HEK293 (cell line): ENCODE data around the gene CORO6.
A peak's percentile ranks its signal among the peaks of the same experiment; 100 is the strongest.

Source experiments
- GLI2 ChIP-seq: fragments of 450-650 bp; formaldehyde crosslinking; IDR thresholded peaks from 2 replicates; pipeline ENCODE4; 2017; ENCODE audit warnings: missing biosample characterization, missing genetic modification characterization, low read depth, borderline replicate concordance
- HOXA7 ChIP-seq: sonication (generic); formaldehyde crosslinking; IDR thresholded peaks from 2 replicates; pipeline ENCODE4 v1.8.1; 2022; ENCODE audit warnings: missing genetic modification reagents, borderline replicate concordance
- TRIM28 ChIP-seq: IDR thresholded peaks from 2 replicates; pipeline ENCODE4 v1.6.1; 2011; ENCODE audit warnings: low read length, control low read depth, borderline replicate concordance
- ZEB2 ChIP-seq: fragments of 450-650 bp; formaldehyde crosslinking; IDR thresholded peaks from 2 replicates; pipeline ENCODE4 v1.5.1; 2016; ENCODE audit warnings: missing biosample characterization, missing genetic modification characterization
- ZFP37 ChIP-seq: fragments of 450-650 bp; formaldehyde crosslinking; IDR thresholded peaks from 2 replicates; pipeline ENCODE4 v1.5.1; 2016; ENCODE audit warnings: missing biosample characterization, missing genetic modification characterization
- ZNF10 ChIP-seq: fragments of 450-650 bp; formaldehyde crosslinking; IDR thresholded peaks from 2 replicates; pipeline ENCODE4 v1.5.1; 2017; ENCODE audit warnings: missing biosample characterization, missing genetic modification characterization
- ZNF114 ChIP-seq: fragments of 450-650 bp; formaldehyde crosslinking; IDR thresholded peaks from 2 replicates; pipeline ENCODE4 v1.5.0; 2017; ENCODE audit warnings: missing biosample characterization, missing genetic modification characterization
- ZNF133 ChIP-seq: fragments of 450-650 bp; formaldehyde crosslinking; IDR thresholded peaks from 2 replicates; pipeline ENCODE4 v1.5.1; 2016; ENCODE audit warnings: missing biosample characterization, missing genetic modification characterization
- ZNF2 ChIP-seq: fragments of 450-650 bp; formaldehyde crosslinking; IDR thresholded peaks from 2 replicates; pipeline ENCODE4 v1.5.1; 2016; ENCODE audit warnings: missing biosample characterization, missing genetic modification characterization
- ZNF335 ChIP-seq: fragments of 450-650 bp; formaldehyde crosslinking; conservative IDR thresholded peaks from 2 replicates; pipeline ENCODE4 v1.5.1; 2016; ENCODE audit warnings: missing biosample characterization, missing genetic modification characterization
- ZNF426 ChIP-seq: fragments of 450-650 bp; formaldehyde crosslinking; IDR thresholded peaks from 2 replicates; pipeline ENCODE4 v1.5.1; 2017; ENCODE audit warnings: missing biosample characterization, missing genetic modification characterization, mild to moderate bottlenecking, inconsistent platforms, moderate library complexity
- ZNF514 ChIP-seq: fragments of 450-650 bp; formaldehyde crosslinking; IDR thresholded peaks from 2 replicates; pipeline ENCODE4 v1.5.1; 2016; ENCODE audit warnings: missing biosample characterization, missing genetic modification characterization
- ZNF529 ChIP-seq: fragments of 450-650 bp; formaldehyde crosslinking; IDR thresholded peaks from 2 replicates; pipeline ENCODE4 v1.5.1; 2017; ENCODE audit warnings: missing genetic modification characterization, missing biosample characterization; ENCODE audit not compliant: insufficient replicate concordance
- ZNF544 ChIP-seq: fragments of 450-650 bp; formaldehyde crosslinking; IDR thresholded peaks from 2 replicates; pipeline ENCODE4 v1.5.0; 2017; ENCODE audit warnings: missing biosample characterization, missing genetic modification characterization
- ZNF555 ChIP-seq: fragments of 450-650 bp; formaldehyde crosslinking; conservative IDR thresholded peaks from 2 replicates; pipeline ENCODE4 v1.5.1; 2017; ENCODE audit warnings: missing biosample characterization, mild to moderate bottlenecking, missing genetic modification characterization, inconsistent platforms
- ZNF561 ChIP-seq: fragments of 450-650 bp; IDR thresholded peaks from 2 replicates; pipeline ENCODE4 v1.5.1; 2018; ENCODE audit warnings: missing biosample characterization, missing genetic modification characterization, borderline replicate concordance
- ZNF596 ChIP-seq: fragments of 450-650 bp; IDR thresholded peaks from 2 replicates; pipeline ENCODE4 v1.5.0; 2018; ENCODE audit warnings: missing biosample characterization, mild to moderate bottlenecking, missing genetic modification characterization, moderate library complexity
- ZNF626 ChIP-seq: fragments of 450-650 bp; sonication (Bioruptor Pico); formaldehyde crosslinking; IDR thresholded peaks from 2 replicates; pipeline ENCODE4 v1.5.1; 2018; ENCODE audit warnings: missing biosample characterization, missing genetic modification characterization, inconsistent platforms
- ZNF677 ChIP-seq: fragments of 450-650 bp; IDR thresholded peaks from 2 replicates; pipeline ENCODE4 v1.5.0; 2018; ENCODE audit warnings: missing biosample characterization, mild to moderate bottlenecking, missing genetic modification characterization, moderate library complexity
- ZNF707 ChIP-seq: fragments of 450-650 bp; formaldehyde crosslinking; IDR thresholded peaks from 2 replicates; pipeline ENCODE4 v1.5.1; 2016; ENCODE audit warnings: missing biosample characterization, missing genetic modification characterization
- ZNF747 ChIP-seq: fragments of 450-650 bp; formaldehyde crosslinking; IDR thresholded peaks from 2 replicates; pipeline ENCODE4 v1.5.1; 2016; ENCODE audit warnings: missing biosample characterization, missing genetic modification characterization
- ZNF768 ChIP-seq: fragments of 450-650 bp; formaldehyde crosslinking; IDR thresholded peaks from 2 replicates; pipeline ENCODE4 v1.5.1; 2018; ENCODE audit warnings: missing biosample characterization, mild to moderate bottlenecking, missing genetic modification characterization
- ZSCAN23 ChIP-seq: fragments of 450-650 bp; formaldehyde crosslinking; IDR thresholded peaks from 2 replicates; pipeline ENCODE4 v1.5.1; 2016; ENCODE audit warnings: missing biosample characterization, missing genetic modification characterization
- TF ChIP-seq, protein P1 (sequence below): fragments of 450-650 bp; formaldehyde crosslinking; IDR thresholded peaks from 2 replicates; pipeline ENCODE4 v1.5.1; 2016; ENCODE audit warnings: missing biosample characterization, missing genetic modification characterization
- TF ChIP-seq, protein P2 (sequence below): fragments of 450-650 bp; formaldehyde crosslinking; IDR thresholded peaks from 2 replicates; pipeline ENCODE4 v1.5.1; 2016; ENCODE audit warnings: missing biosample characterization, missing genetic modification characterization
- TF ChIP-seq, protein P3 (sequence below): fragments of 450-650 bp; formaldehyde crosslinking; IDR thresholded peaks from 2 replicates; pipeline ENCODE4 v1.5.1; 2016; ENCODE audit warnings: missing biosample characterization, missing genetic modification characterization
- TF ChIP-seq, protein P4 (sequence below): fragments of 450-650 bp; formaldehyde crosslinking; IDR thresholded peaks from 2 replicates; pipeline ENCODE4 v1.5.1; 2016; ENCODE audit warnings: missing biosample characterization, missing genetic modification characterization
- TF ChIP-seq, protein P5 (sequence below): fragments of 450-650 bp; IDR thresholded peaks from 2 replicates; pipeline ENCODE4 v1.5.1; 2018; ENCODE audit warnings: missing biosample characterization, mild to moderate bottlenecking, missing genetic modification characterization

CORO6 gene

DNA sequence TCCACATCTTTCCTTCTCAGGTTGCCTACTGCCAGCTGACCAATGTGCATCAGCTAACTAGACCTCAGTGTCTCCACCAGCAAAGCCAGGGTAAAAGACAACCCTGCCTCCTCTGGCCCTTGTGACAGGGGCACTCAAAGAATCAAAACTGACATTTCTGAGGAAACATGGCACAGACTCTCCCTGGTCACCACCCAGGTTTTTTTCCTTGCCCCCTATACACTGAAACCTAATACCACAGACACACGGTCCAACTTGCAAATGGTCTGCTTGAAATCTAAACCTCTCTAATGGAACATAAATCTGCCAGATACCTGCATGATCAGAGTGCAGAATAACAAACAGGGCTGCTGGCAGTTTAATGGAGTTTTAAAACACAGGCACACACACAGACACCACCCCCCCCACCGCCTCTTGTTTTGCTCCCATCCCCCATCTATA lies 19.5 kb upstream of the CORO6 start (continued):
- TF ChIP-seq GLI2 (no peak; the same call in 1 of the 2 replicates), ZNF426 (no peak), ZNF768 (no peak), TRIM28 (peak; percentile 75; the same call in 1 of the 2 replicates), ZNF707 (tag by site-specific recombination) (no peak), ZNF529 (no peak), ZNF2 (peak; percentile 86), ZFP37 (tag by site-specific recombination) (no peak), ZNF561 (tag by site-specific recombination) (no peak), ZNF596 (tag by site-specific recombination) (no peak), ZNF514 (no peak), ZNF114 (tag by site-specific recombination) (no peak), ZNF544 (tag by site-specific recombination) (no peak), ZNF626 (tag by site-specific recombination) (no peak), ZSCAN23 (tag by site-specific recombination) (peak; percentile 67), ZNF677 (tag by site-specific recombination) (no peak), ZEB2 (tag by site-specific recombination) (peak; percentile 43; the same call in 1 of the 2 replicates), ZNF555 (no peak), ZNF335 (peak; percentile 66), ZNF133 (no peak), ZNF747 (tag by site-specific recombination) (no peak), ZNF10 (tag by site-specific recombination) (peak; percentile 67; the same call in 1 of the 2 replicates), HOXA7 (no peak)
- TF ChIP-seq, protein P1, sequence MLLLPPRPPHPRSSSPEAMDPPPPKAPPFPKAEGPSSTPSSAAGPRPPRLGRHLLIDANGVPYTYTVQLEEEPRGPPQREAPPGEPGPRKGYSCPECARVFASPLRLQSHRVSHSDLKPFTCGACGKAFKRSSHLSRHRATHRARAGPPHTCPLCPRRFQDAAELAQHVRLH (tag by site-specific recombination) = peak; percentile 76; the same call in 1 of the 2 replicates
- TF ChIP-seq, protein P2, sequence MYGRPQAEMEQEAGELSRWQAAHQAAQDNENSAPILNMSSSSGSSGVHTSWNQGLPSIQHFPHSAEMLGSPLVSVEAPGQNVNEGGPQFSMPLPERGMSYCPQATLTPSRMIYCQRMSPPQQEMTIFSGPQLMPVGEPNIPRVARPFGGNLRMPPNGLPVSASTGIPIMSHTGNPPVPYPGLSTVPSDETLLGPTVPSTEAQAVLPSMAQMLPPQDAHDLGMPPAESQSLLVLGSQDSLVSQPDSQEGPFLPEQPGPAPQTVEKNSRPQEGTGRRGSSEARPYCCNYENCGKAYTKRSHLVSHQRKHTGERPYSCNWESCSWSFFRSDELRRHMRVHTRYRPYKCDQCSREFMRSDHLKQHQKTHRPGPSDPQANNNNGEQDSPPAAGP = peak; percentile 76; the same call in 1 of the 2 replicates
- TF ChIP-seq, protein P3, sequence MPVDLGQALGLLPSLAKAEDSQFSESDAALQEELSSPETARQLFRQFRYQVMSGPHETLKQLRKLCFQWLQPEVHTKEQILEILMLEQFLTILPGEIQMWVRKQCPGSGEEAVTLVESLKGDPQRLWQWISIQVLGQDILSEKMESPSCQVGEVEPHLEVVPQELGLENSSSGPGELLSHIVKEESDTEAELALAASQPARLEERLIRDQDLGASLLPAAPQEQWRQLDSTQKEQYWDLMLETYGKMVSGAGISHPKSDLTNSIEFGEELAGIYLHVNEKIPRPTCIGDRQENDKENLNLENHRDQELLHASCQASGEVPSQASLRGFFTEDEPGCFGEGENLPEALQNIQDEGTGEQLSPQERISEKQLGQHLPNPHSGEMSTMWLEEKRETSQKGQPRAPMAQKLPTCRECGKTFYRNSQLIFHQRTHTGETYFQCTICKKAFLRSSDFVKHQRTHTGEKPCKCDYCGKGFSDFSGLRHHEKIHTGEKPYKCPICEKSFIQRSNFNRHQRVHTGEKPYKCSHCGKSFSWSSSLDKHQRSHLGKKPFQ (tag by site-specific recombination) = peak; percentile 59; the same call in 1 of the 2 replicates
- TF ChIP-seq, protein P4, sequence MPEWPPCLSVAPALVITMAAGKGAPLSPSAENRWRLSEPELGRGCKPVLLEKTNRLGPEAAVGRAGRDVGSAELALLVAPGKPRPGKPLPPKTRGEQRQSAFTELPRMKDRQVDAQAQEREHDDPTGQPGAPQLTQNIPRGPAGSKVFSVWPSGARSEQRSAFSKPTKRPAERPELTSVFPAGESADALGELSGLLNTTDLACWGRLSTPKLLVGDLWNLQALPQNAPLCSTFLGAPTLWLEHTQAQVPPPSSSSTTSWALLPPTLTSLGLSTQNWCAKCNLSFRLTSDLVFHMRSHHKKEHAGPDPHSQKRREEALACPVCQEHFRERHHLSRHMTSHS = no peak
- TF ChIP-seq, protein P5, sequence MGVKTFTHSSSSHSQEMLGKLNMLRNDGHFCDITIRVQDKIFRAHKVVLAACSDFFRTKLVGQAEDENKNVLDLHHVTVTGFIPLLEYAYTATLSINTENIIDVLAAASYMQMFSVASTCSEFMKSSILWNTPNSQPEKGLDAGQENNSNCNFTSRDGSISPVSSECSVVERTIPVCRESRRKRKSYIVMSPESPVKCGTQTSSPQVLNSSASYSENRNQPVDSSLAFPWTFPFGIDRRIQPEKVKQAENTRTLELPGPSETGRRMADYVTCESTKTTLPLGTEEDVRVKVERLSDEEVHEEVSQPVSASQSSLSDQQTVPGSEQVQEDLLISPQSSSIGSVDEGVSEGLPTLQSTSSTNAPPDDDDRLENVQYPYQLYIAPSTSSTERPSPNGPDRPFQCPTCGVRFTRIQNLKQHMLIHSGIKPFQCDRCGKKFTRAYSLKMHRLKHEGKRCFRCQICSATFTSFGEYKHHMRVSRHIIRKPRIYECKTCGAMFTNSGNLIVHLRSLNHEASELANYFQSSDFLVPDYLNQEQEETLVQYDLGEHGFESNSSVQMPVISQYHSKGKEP = peak; percentile 97
